ENCODE measurements around the gene CDH12. TPM values are rescaled to one million over a fixed set of nuclear protein-coding genes. Genes with fewer than 3 reads are reported as not detected.
"Not testable (repeated sequence)": the region's sequence is repeated elsewhere in the genome, so short reads cannot be mapped to it uniquely, and the experiment has no call there.

CDH12 gene
- total RNA-seq, 1 experiment from 2014 or later: not detected

DNA sequence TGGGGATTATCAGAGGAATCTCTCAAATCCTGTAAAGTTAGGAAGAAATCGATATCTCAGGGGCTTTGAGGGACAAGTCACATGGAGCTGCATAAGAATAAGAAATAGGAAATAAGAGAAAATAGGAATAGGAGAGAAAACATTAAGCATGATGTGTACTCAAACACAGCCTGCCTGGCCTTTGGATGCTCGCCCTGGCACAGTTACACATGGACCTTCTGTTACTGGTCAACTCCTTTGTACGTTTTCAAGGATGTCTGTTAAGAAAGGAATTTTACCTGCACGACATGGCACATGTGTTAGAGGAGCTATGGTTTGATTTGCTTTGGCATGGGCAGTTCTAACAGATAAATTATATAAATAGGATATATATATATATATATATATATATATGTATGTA lies 321.2 kb downstream of the CDH12 start:
- no peak for DNase-seq (ENCODE audit: low read depth)
- in situ Hi-C loops (cut with HindIII; ENCODE audit: low pct_unique_long_range_greater_than_20kb, low sequenced_read_pairs): no loop called here

DNA sequence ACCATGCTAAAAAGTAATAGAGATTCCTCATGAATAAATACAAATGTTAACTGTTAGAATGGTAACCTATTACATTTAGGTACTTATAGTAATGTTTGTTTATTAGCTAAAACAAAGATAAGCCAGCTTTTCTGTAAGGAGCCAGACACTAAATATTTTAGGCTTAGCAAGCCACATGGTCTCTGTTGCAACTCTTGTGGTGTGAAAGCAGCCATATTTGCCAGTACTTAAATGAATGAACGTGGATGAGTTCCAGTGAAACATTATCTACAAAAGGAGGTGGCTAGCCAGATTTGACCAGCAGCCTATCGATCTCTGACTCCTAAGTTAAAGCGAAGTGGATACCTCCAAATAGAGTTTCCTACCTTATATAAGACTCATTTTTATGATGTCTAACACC lies 331.6 kb downstream of the CDH12 start:
- no peak for DNase-seq (ENCODE audit: low read depth)

GRCh38 chr5:22516497-22516896 lies 336.6 kb downstream of the CDH12 start:
- in situ Hi-C loops (cut with HindIII; ENCODE audit: low pct_unique_long_range_greater_than_20kb, low sequenced_read_pairs); DNase-seq (ENCODE audit: low read depth): not testable (repeated sequence)

More for the DNA sequence above, 331.6 kb downstream of the CDH12 start:
- in situ Hi-C loops (cut with HindIII; ENCODE audit: low pct_unique_long_range_greater_than_20kb, low sequenced_read_pairs): no loop called here

DNA sequence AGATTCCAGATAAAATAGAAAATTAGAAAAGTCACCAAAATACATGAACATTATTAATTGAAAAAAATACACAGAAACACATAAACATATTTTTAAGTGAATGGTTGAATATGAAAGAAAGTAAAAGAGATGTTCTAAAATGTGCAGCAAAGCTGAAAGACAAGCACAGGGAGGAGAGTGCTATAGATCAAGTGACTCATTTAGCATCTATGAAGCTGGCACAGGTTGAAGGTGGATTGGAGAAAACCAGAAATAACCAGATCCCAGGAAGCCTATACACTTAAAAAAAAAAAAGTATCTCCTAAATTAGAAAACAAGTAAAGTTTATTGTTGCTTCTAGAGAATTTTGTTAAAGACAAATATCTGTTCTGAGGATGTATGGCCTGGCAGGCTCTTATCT lies 338.9 kb downstream of the CDH12 start:
- DNase-seq (ENCODE audit: low read depth): no peak
- in situ Hi-C loops (cut with HindIII; ENCODE audit: low pct_unique_long_range_greater_than_20kb, low sequenced_read_pairs): no loop called here

- in situ Hi-C loops (cut with HindIII; ENCODE audit: low pct_unique_long_range_greater_than_20kb, low sequenced_read_pairs): no loop called here
Observed at GRCh38 chr5:22505891-22506290, 347.3 kb downstream of the CDH12 start.

DNA sequence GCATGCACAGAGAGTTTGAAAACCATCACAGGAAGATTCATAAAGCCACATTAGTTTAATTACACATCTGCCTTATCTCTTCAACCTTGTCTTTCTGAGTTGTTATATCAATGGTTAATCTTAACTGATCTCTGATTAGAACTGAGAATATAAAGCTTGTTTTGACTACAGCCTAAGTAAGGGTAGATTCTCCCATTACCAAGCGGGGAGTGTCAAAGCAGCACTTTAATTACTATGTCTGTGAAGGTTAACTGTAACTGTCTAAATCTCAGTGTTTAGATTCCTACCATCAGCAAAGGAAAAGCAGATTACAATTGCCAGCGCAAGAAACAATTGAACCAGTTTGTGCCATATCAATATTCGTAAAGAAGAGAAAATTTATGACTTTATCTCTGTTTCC lies 348.7 kb downstream of the CDH12 start:
- in situ Hi-C loops (cut with HindIII; ENCODE audit: low pct_unique_long_range_greater_than_20kb, low sequenced_read_pairs): no loop called here
- no peak for DNase-seq (ENCODE audit: low read depth)

More at GRCh38 chr5:22505891-22506290, 347.3 kb downstream of the CDH12 start:
- no peak for DNase-seq (ENCODE audit: low read depth)

DNA sequence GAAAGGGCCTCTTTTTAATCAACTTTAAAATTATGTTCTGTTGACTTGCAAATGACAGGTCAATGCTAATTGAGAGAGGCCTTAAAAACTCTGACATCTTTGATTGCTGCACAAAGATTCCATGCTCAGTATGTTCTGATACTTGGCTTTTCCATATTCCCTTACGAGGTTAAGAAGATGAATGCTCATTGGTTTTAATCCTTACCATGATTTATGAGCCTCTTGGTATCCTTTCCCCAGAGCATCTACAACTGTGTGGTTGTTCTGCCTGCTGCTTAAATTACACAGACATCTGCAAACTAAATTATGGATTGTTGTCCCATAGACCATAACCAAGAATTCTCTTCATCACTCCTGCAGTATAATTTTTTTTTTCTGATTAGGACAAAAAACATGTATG lies 352.6 kb downstream of the CDH12 start:
- no peak for DNase-seq (ENCODE audit: low read depth)
- in situ Hi-C loops (cut with HindIII; ENCODE audit: low pct_unique_long_range_greater_than_20kb, low sequenced_read_pairs): no loop called here

- in situ Hi-C loops (cut with HindIII; ENCODE audit: low pct_unique_long_range_greater_than_20kb, low sequenced_read_pairs): no loop called here
- DNase-seq (ENCODE audit: low read depth): no peak
Observed at GRCh38 chr5:22496666-22497065, 356.5 kb downstream of the CDH12 start.

GRCh38 chr5:22495016-22495720 lies 358.0 kb downstream of the CDH12 start:
- no peak for DNase-seq (ENCODE audit: low read depth)
- in situ Hi-C loops (cut with HindIII; ENCODE audit: low pct_unique_long_range_greater_than_20kb, low sequenced_read_pairs): no loop called here

DNA sequence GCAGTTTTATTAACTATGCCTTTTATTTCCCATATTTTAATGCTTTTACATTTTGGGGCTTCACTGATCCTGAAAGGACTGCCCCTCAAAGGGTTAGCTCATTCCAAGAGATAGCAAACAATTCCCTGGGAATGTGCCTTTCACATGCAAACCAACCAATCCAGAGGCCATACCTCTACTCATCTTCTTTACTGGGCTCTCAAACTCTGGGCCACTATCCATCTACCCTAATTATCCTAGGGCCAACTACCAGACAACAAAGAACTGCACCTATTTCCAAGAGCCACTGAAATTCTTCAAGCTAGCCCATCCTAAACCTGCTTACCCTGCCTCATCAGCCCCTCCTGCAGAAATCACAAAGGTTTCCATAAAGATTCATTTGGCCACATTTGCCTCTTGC lies 364.7 kb downstream of the CDH12 start:
- in situ Hi-C loops (cut with HindIII; ENCODE audit: low pct_unique_long_range_greater_than_20kb, low sequenced_read_pairs): no loop called here
- DNase-seq (ENCODE audit: low read depth): no peak

GRCh38 chr5:22480305-22480704 lies 372.8 kb downstream of the CDH12 start:
- DNase-seq (ENCODE audit: low read depth): no peak
- in situ Hi-C loops (cut with HindIII; ENCODE audit: low pct_unique_long_range_greater_than_20kb, low sequenced_read_pairs): no loop called here

DNA sequence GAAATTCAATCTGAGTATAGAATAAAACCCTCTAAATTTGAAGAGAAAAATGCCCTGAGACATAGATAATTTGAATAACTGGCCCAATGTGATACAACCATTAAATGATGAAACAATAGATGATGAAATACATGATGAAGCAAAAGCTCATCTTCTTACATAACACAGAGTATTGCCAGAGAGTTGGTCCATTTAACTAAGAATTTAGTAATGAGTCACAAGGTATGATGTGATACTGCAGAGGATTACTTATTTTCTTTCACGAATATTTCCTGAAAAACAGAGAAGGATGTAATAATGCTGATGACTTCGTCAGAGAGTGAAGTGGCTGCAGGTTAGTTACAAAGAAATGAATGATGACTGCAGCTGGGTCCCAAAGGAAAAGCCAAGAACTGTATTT lies 379.3 kb downstream of the CDH12 start:
- in situ Hi-C loops (cut with HindIII; ENCODE audit: low pct_unique_long_range_greater_than_20kb, low sequenced_read_pairs): no loop called here
- DNase-seq (ENCODE audit: low read depth): no peak

GRCh38 chr5:22471154-22471553 lies 382.0 kb downstream of the CDH12 start:
- no peak for DNase-seq (ENCODE audit: low read depth)
- in situ Hi-C loops (cut with HindIII; ENCODE audit: low pct_unique_long_range_greater_than_20kb, low sequenced_read_pairs): no loop called here

DNA sequence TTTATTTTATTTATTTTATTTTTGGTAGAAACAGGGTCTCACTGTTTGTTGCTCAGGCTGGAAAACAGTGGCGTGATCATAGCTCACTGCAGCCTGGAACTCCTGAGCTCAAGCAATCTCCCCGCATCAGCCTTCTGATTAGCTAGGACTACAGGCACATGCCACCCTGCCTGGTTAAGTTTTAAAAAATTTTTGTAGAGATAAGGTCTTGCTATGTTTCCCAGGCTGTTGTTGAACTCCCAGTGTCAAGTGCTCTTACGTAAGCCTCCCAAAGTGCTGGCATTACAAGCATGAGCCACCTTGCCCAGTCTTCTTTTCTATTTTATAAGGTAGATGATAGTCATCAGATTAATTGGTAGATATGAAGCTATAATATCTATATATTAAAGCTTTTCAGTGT lies 382.7 kb downstream of the CDH12 start:
- no peak for DNase-seq (ENCODE audit: low read depth)
- in situ Hi-C loops (cut with HindIII; ENCODE audit: low pct_unique_long_range_greater_than_20kb, low sequenced_read_pairs): no loop called here

DNA sequence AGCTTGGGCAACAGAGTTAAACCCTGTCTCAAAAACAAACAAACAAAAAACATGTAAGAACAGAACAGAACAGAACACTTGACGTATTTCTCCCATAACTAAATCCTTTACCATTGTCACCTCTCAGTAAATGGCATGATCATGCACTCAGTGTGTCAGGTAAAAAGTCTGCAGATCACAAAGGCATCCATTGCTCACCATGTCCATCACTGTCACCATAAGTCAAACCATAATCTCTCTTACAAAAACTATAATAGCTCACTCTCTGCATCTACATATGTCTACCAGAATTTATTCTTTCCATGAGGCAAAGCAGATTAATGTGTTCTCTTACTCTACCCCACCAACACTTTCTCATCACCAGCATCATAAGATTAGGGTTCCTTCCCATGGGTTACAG lies 387.5 kb downstream of the CDH12 start:
- in situ Hi-C loops (cut with HindIII; ENCODE audit: low pct_unique_long_range_greater_than_20kb, low sequenced_read_pairs): no loop called here
- no peak for DNase-seq (ENCODE audit: low read depth)

DNA sequence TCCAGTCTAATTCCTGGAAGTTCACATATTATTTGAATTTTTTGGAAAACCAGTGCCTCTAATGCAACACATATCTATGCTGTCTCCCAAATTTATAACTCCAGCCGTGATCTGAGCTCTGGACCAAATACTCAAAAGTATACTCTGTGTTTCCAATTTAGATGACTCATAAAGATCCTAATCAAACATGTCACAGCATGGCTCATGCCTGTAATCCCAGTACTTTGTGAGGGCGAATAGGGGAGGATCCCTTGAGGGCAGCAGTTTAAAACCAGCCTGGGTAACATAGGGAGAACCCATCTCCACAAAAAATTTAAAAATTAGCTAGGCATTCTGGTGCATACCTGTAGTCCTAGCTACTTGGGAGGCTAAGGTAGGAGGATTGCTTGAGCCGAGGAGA lies 388.0 kb downstream of the CDH12 start:
- in situ Hi-C loops (cut with HindIII; ENCODE audit: low pct_unique_long_range_greater_than_20kb, low sequenced_read_pairs): no loop called here
- no peak for DNase-seq (ENCODE audit: low read depth)

- DNase-seq (ENCODE audit: low read depth): no peak
- in situ Hi-C loops (cut with HindIII; ENCODE audit: low pct_unique_long_range_greater_than_20kb, low sequenced_read_pairs): no loop called here
Observed at GRCh38 chr5:22460189-22460588, 393.0 kb downstream of the CDH12 start.

- in situ Hi-C loops (cut with HindIII; ENCODE audit: low pct_unique_long_range_greater_than_20kb, low sequenced_read_pairs): no loop called here
- DNase-seq (ENCODE audit: low read depth): no peak
Observed at GRCh38 chr5:22432905-22433304, 420.2 kb downstream of the CDH12 start.

DNA sequence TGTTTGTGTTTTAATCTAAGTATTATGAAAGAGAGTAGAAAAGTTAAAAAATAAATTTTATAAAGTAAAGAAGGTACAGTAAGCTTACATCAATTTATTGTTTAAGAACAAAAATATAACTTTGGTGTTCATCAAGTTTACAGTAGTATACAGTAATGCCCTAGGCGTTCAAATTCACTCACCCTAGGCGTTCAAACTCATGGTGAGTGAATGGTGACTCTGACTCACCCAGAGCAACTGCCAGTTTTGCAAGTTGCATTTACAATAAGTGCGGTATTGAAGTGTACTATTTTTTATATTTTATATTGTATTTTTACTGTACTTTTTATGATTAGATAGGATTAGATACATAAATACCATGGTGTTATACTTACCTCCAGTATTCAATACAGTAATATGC lies 421.3 kb downstream of the CDH12 start:
- in situ Hi-C loops (cut with HindIII; ENCODE audit: low pct_unique_long_range_greater_than_20kb, low sequenced_read_pairs): no loop called here
- no peak for DNase-seq (ENCODE audit: low read depth)

GRCh38 chr5:22431406-22431805 lies 421.7 kb downstream of the CDH12 start:
- no peak for DNase-seq (ENCODE audit: low read depth)
- in situ Hi-C loops (cut with HindIII; ENCODE audit: low pct_unique_long_range_greater_than_20kb, low sequenced_read_pairs): no loop called here

All from Caki2 (cell line).